GM12865 (cell line): ENCODE data around the gene GGTA1.
A peak's percentile ranks its signal among the peaks of the same experiment; 100 is the strongest.

Source experiments
- DNase-seq: peaks from one replicate; pipeline ENCODE4 v3.0.0; 2010; ENCODE audit warnings: low read depth
- H3K4me3 ChIP-seq: 2 replicates; pipeline ENCODE4 v1.5.1; 2011; ENCODE audit warnings: mild to moderate bottlenecking, low read depth, low read length, control low read depth
- TF ChIP-seq, protein P1 (sequence below): IDR thresholded peaks from 2 replicates; pipeline ENCODE4 v1.5.1; 2011; ENCODE audit warnings: low read length, control low read depth, low read depth, inconsistent platforms; ENCODE audit not compliant: insufficient read depth; ENCODE audit errors: missing control alignments

GGTA1 gene

DNA sequence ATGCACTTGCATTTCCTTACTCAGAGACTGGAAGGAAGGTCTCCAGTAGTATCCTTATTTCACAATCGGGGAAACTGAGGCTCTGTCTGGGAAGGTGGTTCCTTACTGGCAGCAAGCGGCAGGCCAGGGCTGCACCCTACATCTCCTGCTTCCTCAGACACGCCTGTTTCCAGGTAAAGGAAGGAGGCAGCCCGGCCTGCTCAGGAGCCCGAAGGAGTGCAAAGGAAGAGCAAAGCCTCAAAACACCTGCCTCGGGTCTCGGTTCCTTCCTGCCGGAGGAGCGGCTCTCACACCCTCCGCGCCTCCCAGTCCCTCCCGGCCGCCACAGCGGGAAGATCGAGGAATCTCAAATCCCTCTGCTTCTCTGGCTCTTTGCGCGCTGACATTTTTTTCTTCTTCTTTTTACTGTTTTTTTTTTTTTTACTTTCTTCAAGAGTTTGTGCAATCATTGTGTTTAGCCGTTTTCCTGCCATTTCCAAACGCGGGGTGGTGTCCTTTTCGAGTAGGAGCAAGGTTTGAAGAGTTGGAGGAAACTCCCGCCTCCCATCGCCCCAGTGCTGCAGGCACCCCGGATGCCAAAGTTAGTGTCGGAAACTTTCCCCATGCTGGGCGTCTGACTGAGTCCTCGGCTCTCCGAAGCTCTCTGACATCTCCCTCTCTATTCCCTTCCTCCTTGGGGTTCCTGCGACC, 1.0 kb downstream of the GGTA1 start:
- no peak for DNase-seq

DNA sequence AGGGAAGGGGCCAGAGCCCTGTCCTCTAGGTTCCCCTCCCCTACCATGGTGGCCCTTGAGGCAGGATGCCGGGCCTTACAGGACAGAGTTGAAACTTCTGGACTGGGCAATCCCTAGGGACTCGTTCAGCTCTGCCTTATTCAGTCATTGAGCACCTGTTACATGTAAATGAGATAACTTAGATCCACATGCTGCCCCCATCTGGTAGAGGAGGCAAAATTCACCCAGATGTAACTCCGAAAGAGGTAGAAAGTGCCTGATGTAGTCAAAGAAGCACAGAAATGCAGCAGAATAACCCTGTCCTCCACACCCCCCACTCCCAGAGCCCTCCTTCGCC, 1.5 kb downstream of the GGTA1 start:
- TF ChIP-seq, protein P1, sequence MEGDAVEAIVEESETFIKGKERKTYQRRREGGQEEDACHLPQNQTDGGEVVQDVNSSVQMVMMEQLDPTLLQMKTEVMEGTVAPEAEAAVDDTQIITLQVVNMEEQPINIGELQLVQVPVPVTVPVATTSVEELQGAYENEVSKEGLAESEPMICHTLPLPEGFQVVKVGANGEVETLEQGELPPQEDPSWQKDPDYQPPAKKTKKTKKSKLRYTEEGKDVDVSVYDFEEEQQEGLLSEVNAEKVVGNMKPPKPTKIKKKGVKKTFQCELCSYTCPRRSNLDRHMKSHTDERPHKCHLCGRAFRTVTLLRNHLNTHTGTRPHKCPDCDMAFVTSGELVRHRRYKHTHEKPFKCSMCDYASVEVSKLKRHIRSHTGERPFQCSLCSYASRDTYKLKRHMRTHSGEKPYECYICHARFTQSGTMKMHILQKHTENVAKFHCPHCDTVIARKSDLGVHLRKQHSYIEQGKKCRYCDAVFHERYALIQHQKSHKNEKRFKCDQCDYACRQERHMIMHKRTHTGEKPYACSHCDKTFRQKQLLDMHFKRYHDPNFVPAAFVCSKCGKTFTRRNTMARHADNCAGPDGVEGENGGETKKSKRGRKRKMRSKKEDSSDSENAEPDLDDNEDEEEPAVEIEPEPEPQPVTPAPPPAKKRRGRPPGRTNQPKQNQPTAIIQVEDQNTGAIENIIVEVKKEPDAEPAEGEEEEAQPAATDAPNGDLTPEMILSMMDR = peak; percentile 70
- DNase-seq = peak; percentile 84
- H3K4me3 ChIP-seq = no peak overlapping the region

More for the DNA sequence above, 1.0 kb downstream of the GGTA1 start:
- TF ChIP-seq, protein P1 = no peak
- no peak overlapping the region for H3K4me3 ChIP-seq

DNA sequence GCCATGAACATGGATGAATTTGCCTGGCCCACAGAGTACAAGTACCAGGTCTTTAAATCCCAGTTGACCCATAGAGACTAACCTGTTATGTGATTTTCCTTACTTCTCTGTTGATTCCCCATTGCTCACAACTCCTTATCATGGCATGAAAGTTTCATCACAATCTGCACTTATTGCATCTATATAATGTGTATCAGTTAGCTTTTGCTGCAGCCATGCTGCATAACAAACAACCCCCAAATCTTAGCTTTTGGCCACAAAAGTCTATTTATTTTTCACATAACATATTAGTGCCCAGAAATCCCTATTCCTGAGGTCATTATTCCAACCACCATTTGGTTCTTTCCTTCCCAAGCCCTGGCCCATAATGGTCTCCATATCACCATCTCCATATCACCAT, 3.7 kb downstream of the GGTA1 start:
- H3K4me3 ChIP-seq = no peak overlapping the region
- DNase-seq = no peak
- TF ChIP-seq, protein P1 = no peak

DNA sequence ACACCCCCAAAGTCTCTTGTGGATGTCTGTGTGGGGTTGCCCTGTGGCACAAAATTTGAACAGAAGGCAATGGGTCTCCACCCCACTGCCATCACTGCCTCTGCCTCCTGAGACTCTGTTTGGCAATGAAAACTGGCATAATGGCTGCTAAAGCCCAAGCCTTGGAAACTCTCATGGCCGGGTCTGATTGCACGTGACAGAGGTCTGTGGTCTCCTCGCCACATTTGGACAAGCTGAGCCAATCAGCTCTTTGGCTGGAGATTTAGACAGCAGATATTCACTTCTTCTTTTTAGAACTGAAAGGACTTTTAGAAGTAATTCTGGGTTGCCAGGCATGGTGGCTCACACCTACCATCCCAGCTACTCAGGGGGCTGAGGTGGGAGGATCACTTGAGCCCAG, 5.5 kb downstream of the GGTA1 start:
- peak; percentile 37 for DNase-seq
- TF ChIP-seq, protein P1 = no peak

DNA sequence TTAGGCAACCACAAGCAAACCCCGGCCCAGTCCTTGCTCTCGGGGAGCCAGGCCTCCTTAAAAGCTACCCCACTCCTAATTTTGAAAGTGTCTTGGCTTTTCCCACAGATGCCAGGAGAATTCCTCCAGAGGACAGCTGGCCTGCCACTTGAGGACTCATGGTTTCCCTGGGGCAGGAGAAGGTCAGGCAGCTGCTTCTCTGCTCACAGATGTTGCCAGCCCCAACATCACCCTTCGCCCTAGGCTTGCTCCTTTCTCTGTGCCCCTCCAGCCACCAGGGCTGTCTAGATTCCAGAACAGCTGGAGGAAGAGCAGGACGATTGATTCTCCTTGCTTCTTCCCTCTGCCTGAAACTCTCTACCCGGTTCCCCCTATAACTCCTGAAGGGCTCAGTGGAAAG, 8.5 kb downstream of the GGTA1 start:
- DNase-seq = no peak
- H3K4me3 ChIP-seq = no peak overlapping the region
- TF ChIP-seq, protein P1 = no peak

More for the DNA sequence above, 5.5 kb downstream of the GGTA1 start:
- H3K4me3 ChIP-seq = no peak overlapping the region

DNA sequence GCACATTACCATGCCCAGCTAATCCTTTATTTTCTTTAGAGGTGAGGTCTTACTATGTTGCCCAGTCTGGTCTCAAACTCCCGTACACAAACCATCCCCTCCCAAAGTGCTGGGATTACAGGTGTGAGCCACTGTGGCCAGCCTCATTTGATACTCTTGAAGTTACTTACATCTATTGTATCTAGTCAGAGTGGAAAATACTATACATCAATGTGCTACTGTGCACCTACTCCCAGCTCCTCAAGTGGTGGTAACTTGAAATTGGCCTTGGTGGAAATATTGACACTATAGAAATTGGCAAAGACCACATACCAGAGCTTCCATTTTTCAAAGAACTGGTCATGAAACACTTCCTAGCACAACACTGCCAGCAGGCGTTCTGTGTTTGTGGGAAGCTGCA, 10.3 kb downstream of the GGTA1 start:
- no peak overlapping the region for H3K4me3 ChIP-seq
- no peak for DNase-seq
- TF ChIP-seq, protein P1 = no peak

DNA sequence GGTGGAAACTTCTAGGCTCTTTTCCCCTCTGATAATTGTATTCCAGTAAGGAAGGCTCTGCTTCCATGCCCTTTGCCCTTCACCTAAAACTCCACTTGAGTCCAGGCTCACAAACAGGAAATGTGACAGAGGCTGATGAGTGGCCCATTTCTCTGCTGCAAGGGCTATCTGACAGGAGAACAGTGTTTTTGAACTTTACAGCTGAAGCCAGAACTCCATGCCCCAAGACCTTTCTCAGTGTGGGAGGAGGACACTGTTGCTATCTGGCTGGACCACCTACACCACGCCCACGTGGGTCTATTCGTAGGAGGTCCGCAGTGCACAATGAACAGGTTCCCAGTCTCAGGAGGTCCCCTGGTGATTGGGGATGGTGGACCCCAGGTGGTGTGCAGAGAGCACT, 13.6 kb downstream of the GGTA1 start:
- DNase-seq = no peak
- TF ChIP-seq, protein P1 = no peak
- no peak overlapping the region for H3K4me3 ChIP-seq
